ENCODE data around the gene RIT2.

- no peak for TF ChIP-seq CTCF (IDR thresholded peaks at IDR 0.05)
- TF ChIP-seq POLR2A (IDR thresholded peaks at IDR 0.05): no peak
Measured at GRCh38 chr18:42861271-42861670, 254.2 kb downstream of the RIT2 start.

All from ovary (tissue), 3 donors.